RWPE2 (cell line): Measurements from ENCODE around the gene SCGB3A2.

Experiments
- ATAC-seq: fragments of 200-7000 bp; cut with Tn5 transposase; 3 replicates; pipeline ENCODE4 v1.9.1; 2021; ENCODE audit warnings: low read depth
- DNase-seq: peaks from one replicate; pipeline ENCODE4 v3.0.0-alpha.2; 2020; ENCODE audit warnings: low spot score
- H3K27ac ChIP-seq: fragments of 450-650 bp; 2 replicates; pipeline ENCODE4 v1.5.1; 2017; ENCODE audit warnings: mild to moderate bottlenecking; ENCODE audit not compliant: poor library complexity, severe bottlenecking
- H3K27me3 ChIP-seq: fragments of 250-450 bp; sonication (Bioruptor Pico); 2 replicates; pipeline ENCODE4 v1.5.1; 2021; ENCODE audit warnings: mild to moderate bottlenecking, moderate library complexity; ENCODE audit not compliant: insufficient read depth, poor library complexity, severe bottlenecking
- H3K36me3 ChIP-seq: fragments of 250-450 bp; sonication (Bioruptor Pico); 2 replicates; pipeline ENCODE4 v1.5.1; 2020; ENCODE audit warnings: low read depth, mild to moderate bottlenecking, moderate library complexity
- H3K4me1 ChIP-seq: fragments of 250-450 bp; sonication (Bioruptor Pico); 2 replicates; pipeline ENCODE4 v1.5.1; 2021; ENCODE audit warnings: mild to moderate bottlenecking, moderate library complexity; ENCODE audit not compliant: insufficient read depth, poor library complexity, severe bottlenecking
- H3K4me3 ChIP-seq: fragments of 250-450 bp; sonication (Bioruptor Pico); 2 replicates; pipeline ENCODE4 v1.5.1; 2021; ENCODE audit warnings: mild to moderate bottlenecking, moderate library complexity; ENCODE audit not compliant: severe bottlenecking
- H3K9me3 ChIP-seq: fragments of 250-450 bp; sonication (Bioruptor Pico); 2 replicates; pipeline ENCODE4 v1.5.1; 2021; ENCODE audit warnings: mild to moderate bottlenecking, moderate library complexity; ENCODE audit not compliant: severe bottlenecking
- CTCF ChIP-seq: fragments of 450-650 bp; IDR thresholded peaks from one replicate; pipeline ENCODE4 v1.5.1; 2017; ENCODE audit warnings: mild to moderate bottlenecking, moderate library complexity; ENCODE audit not compliant: poor library complexity, severe bottlenecking

Gene SCGB3A2

GRCh38 chr5:147904110-147904509 lies 25.6 kb downstream of the SCGB3A2 start:
- no peaks in the 10 kb centered on the region for H3K27me3 ChIP-seq

GRCh38 chr5:147906326-147907095 lies 28.0 kb downstream of the SCGB3A2 start, which contains the start of gene C5orf46:
Gene C5orf46, minus strand, starts transcription at chr5:147906538. Its CDS starts 37 bp downstream, at chr5:147906501.
- TF ChIP-seq CTCF, result no peak
- Histone ChIP-seq H3K27me3 (no peaks in the 10 kb centered on the region), H3K27ac (peak within 1 kb of the TSS; percentile 69), H3K4me3 (no peak within 1 kb of the TSS), H3K4me1 (peaks cover 30% of the 10 kb centered on the region), H3K36me3 (no peaks in the 10 kb centered on the region), H3K9me3 (no peaks in the 10 kb centered on the region)
- ATAC-seq (peak; percentile 95), DNase-seq (no peak)

More at GRCh38 chr5:147904110-147904509, 25.6 kb downstream of the SCGB3A2 start:
- ATAC-seq (peak; percentile 56), DNase-seq (no peak)
- peaks cover 41% of the 10 kb centered on the region for H3K4me1 ChIP-seq
- no peaks in the 10 kb centered on the region for H3K9me3 ChIP-seq
- no peak for TF ChIP-seq CTCF
- no peak overlapping the region for H3K4me3 ChIP-seq
- H3K27ac ChIP-seq, result peak overlapping the region; percentile 16
- no peaks in the 10 kb centered on the region for H3K36me3 ChIP-seq

- Histone ChIP-seq H3K9me3 (no peaks in the 10 kb centered on the region), H3K27me3 (no peaks in the 10 kb centered on the region), H3K4me3 (no peak overlapping the region), H3K36me3 (no peaks in the 10 kb centered on the region), H3K27ac (no peak overlapping the region), H3K4me1 (peaks cover 22% of the 10 kb centered on the region)
- ATAC-seq (no peak), DNase-seq (no peak)
- TF ChIP-seq CTCF, result no peak
Measured at GRCh38 chr5:147911427-147911826, 32.9 kb downstream of the SCGB3A2 start.

- Histone ChIP-seq H3K27ac (no peak overlapping the region), H3K9me3 (no peaks in the 10 kb centered on the region), H3K36me3 (no peaks in the 10 kb centered on the region), H3K4me3 (no peak overlapping the region), H3K27me3 (no peaks in the 10 kb centered on the region), H3K4me1 (peaks cover 16% of the 10 kb centered on the region)
- no peak for TF ChIP-seq CTCF
- DNase-seq (no peak), ATAC-seq (no peak)
Measured at GRCh38 chr5:147912011-147912410, 33.5 kb downstream of the SCGB3A2 start.

- Histone ChIP-seq H3K36me3 (no peaks in the 10 kb centered on the region), H3K4me3 (no peak overlapping the region), H3K4me1 (peaks cover 29% of the 10 kb centered on the region), H3K9me3 (no peaks in the 10 kb centered on the region), H3K27ac (peak overlapping the region; percentile 24), H3K27me3 (no peaks in the 10 kb centered on the region)
- DNase-seq, result no peak
- peak; percentile 87 for ATAC-seq
- TF ChIP-seq CTCF, result no peak
Measured at GRCh38 chr5:147913786-147914185, 35.3 kb downstream of the SCGB3A2 start.
